Muscle of back (tissue), 11 donors: ENCODE results near the gene XYLT1. TPM values are rescaled to one million over a fixed set of nuclear protein-coding genes. Genes with fewer than 3 reads are reported as not detected.

Experiments
- DNase-seq, 3 donors: peaks; one replicate each; pipeline versions ENCODE4 v3.0.0 to v3.0.0-alpha.2; 2013
- polyA plus RNA-seq, 10 donors: library from polyadenylated mRNA; unstranded; fragments of 120-200 nt; gene quantifications; one replicate each; pipeline ENCODE4 v1.2.1, GENCODE V29; 2013; ENCODE audit not compliant: insufficient read length in 10 of 10

XYLT1 gene
- polyA plus RNA-seq, 10 donors: 3.9 to 8.5 (median 6.4) TPM

DNA sequence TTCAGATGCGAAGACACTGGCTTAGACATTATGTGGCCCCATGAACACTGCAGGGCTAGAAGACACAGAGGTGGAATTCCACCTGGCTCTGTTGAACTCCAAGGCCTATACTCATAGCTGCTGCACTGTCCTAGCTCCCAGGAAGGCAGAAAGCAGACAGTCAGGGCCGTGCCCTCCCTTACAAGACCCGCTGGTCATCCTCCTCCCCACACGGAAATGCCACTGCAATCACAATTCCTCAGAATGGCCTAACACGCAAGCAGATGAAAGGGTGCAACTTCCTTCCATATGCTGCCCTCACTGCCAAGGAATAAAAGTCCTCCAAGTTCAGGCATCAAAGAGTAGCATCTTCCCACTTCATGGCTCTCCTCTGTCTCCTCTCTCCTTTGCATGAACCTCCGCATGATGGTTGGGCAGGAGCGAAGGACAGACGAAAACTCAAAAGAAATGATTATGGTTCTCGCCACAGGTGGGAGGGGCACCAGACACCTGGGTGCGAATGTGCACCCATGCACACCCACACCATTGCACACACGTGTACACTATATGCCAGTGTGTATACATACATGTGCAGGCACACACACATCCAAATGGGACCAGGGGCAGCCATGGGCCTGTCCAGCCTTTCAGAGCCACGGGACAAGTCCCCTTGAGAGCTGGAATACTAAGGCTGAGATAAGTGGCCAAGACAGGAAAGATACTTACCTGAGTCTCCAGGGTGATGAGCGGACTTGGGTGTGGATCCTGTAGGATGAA, 113.3 kb downstream of the XYLT1 start:
- no peak for DNase-seq

DNA sequence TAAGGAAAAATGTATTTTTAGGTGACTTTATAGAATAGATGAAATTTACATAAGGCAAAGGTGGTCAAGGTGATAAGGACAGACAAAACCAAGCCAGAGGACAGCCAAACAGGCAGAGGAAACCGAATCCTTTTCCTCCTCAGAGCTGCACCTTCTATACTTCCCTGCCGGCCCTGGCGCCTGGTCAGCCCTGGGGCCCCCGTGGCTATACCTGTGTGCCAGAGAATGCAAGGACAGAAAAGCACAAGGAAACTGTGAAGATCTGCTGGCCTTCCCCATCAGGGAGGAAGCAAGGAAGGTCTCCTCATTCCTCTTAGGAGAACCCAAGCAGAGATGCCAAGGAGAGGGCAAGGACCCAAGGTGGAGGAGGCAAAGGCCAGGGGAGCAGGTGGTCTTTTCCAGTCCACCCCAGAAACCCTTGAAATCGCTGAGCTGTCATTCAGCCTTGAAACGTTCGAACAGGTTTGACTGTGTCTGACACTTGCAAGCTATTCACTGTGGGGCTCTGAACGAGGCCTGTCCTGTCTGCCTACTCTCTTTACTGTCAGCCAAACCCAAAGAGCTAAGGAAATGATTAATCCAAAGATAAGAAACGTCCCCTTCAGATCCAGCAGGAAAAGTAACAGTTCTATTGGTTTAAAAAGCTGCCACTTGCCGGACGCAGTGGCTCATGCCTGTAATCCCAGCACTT, 114.4 kb downstream of the XYLT1 start:
- DNase-seq: no peak

DNA sequence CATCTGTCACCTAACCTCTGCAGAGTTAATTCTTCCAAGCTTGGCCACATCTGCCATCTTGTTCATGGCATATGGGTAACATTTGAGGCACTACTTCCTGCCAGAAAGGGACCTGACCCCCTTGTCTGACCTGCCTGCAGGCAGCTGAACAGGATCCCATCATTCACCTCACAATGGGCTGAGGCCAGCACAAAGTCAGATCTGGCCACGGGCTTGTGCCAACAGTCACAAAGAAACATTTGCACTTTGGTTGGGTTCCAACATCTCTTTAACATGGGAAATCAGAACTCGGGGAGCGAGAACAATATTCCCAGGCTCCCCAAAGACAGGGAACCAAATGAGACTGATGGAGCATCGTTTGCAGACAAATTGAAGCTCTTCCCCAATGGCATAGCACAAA, 116.1 kb downstream of the XYLT1 start:
- no peak for DNase-seq

- peak in 1 of 3 donors; percentile 48 for DNase-seq
These were observed 116.6 kb downstream of the XYLT1 start for GRCh38 chr16:17354141-17354601.

- DNase-seq: no peak
These were observed 117.2 kb downstream of the XYLT1 start for GRCh38 chr16:17353561-17353960.

DNA sequence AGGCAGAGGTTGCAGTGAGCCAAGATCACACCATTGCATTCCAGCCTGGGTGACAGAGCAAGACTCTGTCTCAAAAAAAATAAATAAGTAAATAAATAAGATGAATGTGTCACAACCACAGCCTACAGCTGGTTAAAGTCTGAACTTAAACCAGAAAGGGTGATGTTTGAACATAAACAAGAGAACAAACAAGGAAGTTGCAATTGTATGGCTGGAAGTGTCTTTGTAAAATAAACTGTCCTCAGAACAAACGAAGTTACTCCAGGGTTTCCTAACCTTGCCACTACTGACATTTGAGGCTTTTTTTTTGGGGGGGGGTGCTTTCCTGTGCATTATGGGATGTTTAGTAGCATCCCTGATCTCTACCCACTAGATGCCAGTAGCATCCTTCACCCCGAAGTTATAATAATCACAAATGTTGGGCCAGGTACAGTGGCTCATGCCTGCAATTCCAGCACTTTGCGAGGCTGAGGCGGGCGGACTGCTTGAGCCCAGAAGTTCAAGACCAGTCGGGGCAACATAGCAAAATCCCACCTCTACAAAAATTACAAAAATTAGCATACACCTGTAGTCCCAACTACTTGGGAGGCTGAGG, 119.2 kb downstream of the XYLT1 start:
- DNase-seq: no peak

DNA sequence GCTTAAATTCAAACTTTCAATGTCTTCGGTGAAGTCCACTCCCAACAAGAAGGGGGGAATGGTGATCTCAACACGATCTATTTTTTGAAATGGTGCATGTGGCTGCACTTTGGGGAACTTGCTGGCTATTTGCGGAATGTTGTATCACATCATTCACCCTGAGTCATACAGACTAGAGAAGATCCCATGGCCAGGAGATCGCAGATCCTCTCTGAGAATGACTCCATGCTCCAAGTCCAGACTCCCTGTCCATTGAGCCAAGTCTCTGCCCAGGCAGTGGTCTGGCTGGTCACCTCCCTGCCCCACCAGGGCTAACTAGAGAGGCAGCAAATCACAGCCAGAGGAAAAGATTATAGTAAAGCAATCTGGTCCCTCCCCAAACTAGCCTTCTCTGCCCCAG, 120.6 kb downstream of the XYLT1 start:
- no peak for DNase-seq

DNA sequence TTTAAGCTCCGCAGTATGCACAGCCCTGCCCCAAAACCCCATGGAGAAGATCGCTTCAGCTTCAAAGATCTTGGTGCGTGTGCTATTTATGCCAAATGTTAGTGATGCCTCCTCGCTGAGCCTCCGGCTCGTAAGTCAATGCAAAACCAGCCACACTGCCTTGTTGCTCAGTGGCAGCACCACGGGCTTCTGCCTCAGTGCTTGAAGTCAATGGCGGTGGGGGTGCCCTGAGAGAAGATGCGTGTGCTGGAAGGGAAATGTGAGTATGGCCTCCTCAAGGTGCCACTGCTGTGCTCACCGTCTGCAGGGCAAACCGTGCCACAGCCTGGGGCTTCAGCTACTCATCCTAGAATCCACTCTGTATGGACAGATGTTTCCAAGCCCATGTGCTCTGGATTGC, 121.9 kb downstream of the XYLT1 start:
- DNase-seq: no peak

- DNase-seq: no peak
These were observed 122.5 kb downstream of the XYLT1 start for GRCh38 chr16:17348042-17348783.

DNA sequence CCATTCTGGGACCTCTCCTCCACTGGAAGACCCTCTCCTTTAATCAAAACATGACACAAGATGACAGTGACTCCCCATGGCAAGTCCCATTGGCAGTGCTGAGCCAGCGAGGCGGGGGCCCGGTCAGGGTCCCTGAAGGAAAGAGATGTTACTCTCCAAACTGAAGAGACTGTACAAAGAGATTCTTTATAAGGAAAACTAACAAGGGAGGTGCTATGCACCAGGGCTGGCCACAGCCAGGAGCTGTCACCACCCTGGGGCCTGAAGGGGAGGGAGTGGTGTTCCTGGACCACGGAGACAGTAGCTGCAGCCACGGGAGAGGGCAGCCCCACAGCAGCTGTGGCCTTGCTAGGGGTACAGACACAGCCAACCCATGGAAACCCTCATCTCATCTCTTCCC, 123.1 kb downstream of the XYLT1 start:
- no peak for DNase-seq

DNA sequence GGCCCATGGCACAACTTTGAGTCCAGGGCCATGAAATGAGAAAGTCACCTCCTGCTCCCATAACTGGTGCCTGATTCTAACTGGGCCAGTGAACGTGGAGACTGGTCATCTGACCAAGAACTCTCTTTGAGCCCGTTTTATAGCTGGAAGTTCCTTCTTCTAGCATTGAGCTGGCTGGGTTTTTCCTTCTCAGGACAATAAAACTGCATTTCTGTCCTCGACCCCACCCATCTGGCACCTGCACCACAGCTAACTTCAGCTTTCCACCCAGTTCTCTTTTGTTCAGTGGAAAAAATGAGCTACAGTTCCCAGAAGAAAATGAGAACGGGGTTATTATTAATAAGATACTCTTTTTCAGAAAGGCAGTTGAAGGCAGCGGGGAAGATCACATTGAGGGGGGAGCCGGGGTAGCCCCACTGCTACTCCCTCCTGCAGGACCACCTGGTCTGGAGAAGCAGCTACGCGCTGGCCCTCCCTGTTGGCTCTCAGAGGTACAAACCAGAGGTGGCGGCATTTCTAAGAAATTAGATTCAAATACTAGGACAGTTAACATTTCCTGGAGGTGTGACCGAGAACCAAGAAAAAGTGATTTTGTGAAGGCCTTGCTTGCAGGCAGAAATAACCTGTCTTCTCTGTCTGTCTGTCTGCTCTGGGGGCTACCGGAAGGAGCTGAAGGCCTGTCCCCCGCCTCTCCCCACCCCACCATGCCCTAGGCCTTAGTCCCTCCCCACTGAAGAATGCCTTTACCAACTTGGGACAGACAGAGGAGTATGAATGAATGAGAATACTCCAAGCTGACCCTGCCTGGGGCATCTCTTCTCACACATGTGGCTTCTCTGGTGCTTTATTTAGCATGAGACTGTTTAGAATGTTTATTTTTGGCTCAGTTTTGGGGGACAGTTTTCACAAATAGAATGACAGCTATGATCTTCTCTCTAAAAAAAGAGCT, 123.9 kb downstream of the XYLT1 start:
- peak; percentile 62 to 87 (median 85) for DNase-seq

DNA sequence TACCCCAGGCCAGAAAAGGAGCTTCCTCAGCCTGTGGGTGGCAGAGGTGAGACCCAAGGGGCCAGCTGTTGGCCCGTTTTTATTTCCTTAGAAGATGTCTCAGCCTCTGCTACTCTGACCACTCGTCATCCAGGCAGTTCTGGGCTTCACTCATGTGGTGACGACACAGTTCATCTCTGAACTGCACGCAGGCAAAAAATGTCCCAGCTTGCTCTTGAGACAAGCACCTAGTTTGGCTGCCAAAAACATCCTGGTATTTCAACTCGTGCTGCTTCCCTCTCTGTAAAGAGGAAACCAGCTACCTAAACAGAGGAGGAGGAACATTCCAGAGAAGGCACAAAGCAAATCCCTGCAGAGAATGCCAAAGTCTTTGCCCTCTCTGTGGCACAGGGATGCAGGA, 125.7 kb downstream of the XYLT1 start:
- peak in 1 of 3 donors; percentile 64 for DNase-seq

DNA sequence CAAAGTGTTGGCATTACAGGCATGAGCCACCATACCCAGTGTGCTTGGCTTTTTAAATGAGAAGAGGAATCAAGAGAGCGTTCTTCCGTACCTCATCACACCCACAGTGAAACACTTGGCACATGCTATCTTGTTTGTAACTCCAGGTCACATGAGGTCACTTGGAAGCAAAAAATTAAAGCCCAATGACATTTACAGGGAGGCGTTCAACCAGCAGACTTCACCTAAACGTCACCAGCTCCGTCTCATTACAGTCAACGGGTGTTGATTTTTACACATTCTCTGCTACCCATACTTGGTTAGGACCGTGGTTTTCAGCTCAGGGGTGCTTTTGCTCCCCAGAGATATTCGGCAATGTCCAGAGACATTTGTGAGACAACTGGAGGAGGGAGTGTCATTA, 127.0 kb downstream of the XYLT1 start:
- DNase-seq: no peak

GRCh38 chr16:17343028-17343427, 127.7 kb downstream of the XYLT1 start:
- DNase-seq: no peak

DNA sequence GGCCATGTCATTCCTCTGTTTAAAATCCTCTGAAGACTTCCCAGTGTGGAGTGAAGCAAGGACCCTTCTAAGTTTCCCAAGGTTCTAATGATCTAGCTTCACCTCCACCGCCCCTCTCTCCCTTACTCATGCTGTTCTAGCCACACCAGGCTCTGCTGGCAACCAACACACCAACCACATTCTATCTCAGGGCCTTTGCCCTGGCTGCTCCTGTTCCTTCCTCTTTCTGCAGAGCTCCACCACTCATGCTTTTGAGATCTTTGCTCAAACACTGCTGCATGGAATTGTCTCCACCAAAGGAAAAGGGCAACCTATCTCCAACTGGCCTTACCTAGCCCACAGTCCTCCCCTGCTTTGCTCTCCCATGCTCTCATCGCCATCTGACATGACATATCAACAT, 128.7 kb downstream of the XYLT1 start:
- no peak for DNase-seq

DNA sequence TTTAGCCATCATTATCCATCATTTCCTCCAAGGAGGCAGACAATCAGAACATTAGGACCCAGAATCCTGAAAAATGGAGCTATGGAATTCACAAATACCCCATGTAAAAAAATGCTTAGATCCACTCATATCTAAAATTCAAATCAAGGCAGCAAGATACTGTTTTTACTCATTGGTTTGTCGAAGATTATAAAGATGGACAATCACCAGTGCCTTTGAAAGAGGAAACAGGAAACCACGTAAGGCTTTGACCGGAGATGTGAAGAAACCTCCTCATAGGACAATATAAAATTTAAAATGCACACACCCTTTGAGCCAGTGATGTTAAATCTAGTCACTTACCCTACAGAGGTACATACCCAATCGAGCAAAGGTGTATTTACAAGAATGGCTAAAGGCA, 130.0 kb downstream of the XYLT1 start:
- DNase-seq: no peak

GRCh38 chr16:17339764-17340541, 130.8 kb downstream of the XYLT1 start:
- DNase-seq: no peak

DNA sequence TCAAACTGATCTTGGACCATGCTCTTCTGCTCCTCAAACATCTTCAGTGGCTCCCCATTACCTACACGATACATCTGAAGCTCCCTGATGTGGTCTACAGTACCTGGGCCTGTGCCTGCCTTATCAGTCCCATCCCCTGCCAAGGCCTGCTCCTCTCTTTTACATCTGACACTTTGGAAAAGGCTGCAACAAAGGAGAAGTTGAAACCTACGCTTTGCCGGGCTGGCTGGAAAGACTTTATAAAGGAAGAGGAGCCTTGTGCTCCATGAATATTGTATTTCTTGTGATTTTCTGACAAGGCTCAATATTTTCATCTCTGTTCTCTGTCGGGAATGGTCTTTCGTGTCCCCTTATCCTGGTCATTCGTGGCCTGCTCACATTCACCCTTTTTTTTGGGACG, 132.5 kb downstream of the XYLT1 start:
- DNase-seq: no peak

DNA sequence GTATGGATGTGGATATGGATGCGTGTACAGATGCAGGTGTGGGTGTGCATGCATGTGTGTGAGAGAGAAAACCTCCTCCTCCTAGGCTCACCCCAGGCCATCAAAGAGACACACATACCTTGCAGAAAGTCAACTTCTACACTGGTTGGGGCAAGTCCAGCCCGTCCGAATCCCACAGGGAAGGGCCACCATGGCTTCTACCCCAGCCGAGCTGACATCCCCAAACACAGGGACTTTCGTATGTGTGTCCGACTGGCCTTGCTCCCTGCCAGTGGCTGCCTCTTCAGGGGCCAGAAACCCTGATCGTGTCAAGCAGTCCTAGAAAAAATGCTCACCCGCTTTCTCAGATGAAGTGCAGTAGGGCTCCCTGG, 134.2 kb downstream of the XYLT1 start:
- no peak for DNase-seq

DNA sequence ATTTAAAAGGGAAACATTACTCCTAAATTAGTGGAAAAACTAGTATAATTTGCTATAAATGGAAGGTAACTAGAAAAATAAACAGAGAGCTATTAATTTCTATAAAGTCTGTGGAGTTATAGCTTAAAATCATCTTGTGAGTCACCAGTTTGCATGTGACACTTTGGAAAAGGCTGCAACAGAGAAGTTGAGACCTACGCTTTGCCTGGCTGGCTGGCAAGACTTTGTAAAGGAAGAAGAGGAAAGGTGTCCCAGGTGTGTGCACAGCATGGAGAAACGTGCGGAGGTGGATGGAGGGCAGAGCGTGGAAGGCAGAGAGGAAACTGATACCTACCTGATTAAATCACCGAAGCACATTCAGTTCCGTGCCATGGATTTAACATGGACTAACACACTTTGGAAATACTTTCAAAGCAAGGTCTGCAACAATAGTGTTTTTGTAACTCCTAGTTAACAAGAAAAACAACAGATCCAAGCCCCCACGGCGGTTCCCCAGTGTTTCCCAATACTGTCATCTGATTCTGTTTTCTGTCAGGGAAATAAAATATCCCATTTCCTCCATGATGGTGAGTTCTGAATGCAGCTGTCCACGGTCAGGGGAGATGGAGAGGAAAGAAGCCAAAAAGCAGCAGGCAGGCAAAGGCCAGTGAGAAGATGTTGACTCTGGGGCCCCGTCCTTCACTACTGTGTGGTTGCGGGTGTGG, 134.8 kb downstream of the XYLT1 start:
- DNase-seq: peak in 1 of 3 donors; percentile 73
